GM12865 (cell line): ENCODE data around the gene CHAT.

ENCODE experiments used
- DNase-seq: peaks from one replicate; pipeline ENCODE4 v3.0.0; 2010; ENCODE audit warnings: low read depth
- H3K4me3 ChIP-seq: 2 replicates; pipeline ENCODE4 v1.5.1; 2011; ENCODE audit warnings: mild to moderate bottlenecking, low read depth, low read length, control low read depth
- TF ChIP-seq, protein P1 (sequence below): IDR thresholded peaks from 2 replicates; pipeline ENCODE4 v1.5.1; 2011; ENCODE audit warnings: low read length, control low read depth, low read depth, inconsistent platforms; ENCODE audit not compliant: insufficient read depth; ENCODE audit errors: missing control alignments

CHAT gene

DNA sequence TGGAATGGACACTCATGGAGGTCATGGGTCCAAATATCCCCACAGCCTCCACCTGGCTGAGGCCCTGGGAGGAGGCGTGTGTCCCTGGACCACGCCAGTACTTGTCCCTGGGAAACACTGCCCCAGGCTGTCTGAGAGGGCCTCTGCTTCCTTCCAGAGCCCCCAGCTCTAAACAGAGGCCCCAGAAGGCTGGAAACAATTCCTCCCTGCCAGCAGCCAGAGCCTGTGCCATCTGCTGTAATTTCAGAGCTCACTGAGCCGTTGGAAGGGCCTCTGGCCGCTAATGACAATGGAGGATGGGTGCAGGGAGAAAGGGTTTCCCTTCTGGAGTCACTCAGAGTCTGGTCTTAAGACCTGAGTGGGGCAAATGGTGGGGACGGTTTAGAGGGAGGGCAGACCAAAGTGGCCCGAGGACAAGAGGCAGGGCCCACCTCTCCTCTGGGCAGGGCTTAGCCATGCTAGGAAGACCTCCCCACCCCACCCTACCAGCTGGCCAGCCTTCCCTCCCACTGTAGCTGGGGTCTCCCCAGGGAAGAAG is 7.1 kb downstream of the CHAT start:
- no peak overlapping the region for H3K4me3 ChIP-seq
- DNase-seq = no peak
- TF ChIP-seq, protein P1, sequence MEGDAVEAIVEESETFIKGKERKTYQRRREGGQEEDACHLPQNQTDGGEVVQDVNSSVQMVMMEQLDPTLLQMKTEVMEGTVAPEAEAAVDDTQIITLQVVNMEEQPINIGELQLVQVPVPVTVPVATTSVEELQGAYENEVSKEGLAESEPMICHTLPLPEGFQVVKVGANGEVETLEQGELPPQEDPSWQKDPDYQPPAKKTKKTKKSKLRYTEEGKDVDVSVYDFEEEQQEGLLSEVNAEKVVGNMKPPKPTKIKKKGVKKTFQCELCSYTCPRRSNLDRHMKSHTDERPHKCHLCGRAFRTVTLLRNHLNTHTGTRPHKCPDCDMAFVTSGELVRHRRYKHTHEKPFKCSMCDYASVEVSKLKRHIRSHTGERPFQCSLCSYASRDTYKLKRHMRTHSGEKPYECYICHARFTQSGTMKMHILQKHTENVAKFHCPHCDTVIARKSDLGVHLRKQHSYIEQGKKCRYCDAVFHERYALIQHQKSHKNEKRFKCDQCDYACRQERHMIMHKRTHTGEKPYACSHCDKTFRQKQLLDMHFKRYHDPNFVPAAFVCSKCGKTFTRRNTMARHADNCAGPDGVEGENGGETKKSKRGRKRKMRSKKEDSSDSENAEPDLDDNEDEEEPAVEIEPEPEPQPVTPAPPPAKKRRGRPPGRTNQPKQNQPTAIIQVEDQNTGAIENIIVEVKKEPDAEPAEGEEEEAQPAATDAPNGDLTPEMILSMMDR = no peak

DNA sequence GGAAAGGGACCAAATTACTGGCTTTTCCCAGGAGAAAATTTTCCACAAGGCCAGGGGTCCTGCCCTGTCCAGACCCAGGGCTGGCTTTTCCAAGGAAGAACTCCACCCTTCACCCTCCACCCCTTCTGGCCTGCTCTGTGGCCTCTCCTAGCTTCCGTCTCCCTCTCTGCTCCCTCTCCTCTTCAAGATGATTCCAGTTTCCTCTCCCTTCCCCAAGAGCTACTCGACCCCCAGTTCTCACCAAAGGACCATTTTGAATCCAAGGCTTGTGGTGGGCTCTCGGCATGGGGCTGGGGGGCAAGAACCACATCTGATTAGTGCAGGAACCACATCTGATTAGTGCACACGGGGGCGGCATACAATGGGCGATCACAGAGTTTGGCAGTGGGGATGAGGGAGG is 7.7 kb downstream of the CHAT start:
- DNase-seq = no peak
- H3K4me3 ChIP-seq = no peak overlapping the region
- TF ChIP-seq, protein P1 = no peak

DNA sequence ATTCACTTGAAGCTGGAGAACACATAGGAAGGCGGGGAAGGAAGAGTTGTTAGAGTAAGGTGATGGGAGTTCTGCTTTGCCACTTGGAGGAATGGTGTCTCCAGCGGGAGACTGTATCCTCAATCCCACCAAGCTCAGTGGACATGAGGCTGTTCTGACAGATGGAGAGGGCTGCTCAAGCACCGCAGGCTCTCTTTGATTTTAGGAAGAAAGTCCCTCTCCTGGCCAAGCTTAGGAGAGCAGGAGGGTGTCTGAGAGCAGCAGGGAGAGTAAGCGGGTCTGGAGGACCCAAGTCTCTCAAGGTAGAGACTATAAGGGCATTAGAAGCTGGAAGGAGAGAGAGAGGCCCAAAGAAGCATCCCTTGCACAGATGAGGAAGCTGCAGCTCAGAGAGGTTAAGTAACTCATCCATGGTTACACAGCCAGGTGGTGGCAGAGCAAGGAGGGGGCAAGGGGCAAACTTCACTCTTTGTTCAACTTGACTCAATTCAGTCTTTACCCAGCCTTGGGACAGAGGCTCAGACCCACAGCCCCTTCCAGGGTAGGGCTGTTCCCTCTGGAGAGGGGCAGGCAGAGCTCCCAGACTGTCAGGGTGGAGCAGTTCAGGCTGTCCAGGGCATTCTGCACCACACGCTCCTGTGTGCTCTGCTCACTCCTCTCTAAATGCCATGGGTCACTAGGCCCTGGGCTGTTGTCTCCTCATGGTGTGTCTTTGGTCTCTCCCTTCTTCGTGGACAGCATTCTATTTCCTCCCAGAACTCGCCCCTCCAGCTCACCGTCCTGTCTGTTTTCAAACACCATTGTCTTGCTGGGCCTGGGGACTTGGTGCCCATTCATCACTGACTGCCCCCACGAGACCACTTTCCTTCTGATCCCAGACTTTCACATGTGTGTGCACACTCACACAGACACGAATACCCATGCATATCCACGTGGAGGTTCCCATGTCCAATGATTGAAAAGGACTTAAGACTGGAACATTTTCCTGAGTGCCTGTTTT is 8.9 kb downstream of the CHAT start:
- H3K4me3 ChIP-seq = no peak overlapping the region
- TF ChIP-seq, protein P1 = no peak
- no peak for DNase-seq

DNA sequence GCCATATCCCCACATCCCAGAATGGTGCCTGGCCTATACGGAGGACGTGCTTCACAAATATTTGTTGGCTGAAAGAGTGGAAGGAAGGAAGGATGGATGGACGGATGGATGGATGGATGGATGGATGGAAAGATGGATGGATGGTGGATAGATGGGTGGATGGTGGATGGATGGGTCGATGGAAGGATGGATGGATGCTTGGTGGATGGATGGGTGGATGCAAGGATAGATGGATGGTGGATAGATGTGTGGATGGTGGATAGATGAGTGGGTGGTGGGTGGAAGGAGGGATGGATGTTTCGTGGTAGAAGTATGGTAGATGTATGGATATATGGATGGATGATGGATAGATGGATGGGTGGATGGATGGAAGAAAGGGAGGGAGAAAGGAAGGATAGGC is 10.8 kb downstream of the CHAT start:
- TF ChIP-seq, protein P1 = no peak
- no peak overlapping the region for H3K4me3 ChIP-seq
- no peak for DNase-seq

DNA sequence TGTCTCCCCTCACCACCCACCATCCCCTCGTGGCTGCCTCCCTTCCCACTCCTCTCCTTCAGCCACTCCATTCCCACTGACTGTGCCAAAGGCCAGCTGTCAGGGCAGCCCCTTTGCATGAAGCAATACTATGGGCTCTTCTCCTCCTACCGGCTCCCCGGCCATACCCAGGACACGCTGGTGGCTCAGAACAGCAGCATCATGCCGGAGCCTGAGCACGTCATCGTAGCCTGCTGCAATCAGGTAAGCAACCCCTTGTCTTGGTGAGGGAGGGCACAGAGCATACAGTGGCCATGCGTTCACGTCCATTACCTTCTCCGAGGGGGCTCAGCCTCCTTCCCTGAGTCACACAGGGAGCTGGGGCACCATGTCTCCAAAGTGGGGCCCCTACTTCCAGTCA is 11.6 kb downstream of the CHAT start:
- TF ChIP-seq, protein P1 = no peak
- H3K4me3 ChIP-seq = no peak overlapping the region
- DNase-seq = no peak

DNA sequence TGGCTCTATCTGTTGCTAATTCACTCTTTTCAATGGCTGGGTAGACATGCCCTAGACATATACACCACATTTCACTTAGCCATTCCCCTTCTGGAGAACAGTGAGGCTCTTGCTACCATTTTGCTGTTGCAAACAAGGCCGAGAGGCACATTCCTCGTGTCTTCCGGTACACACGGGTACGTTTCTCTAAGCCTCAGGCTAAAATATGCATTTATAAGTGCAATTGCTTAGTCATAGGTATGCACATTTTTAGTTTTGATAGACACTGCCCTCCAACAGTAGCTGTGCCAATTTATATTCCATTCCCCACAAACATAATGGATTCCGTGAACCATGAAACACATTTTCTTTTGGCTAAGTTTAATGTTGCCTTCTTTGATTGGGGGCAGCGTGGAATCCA is 13.2 kb downstream of the CHAT start:
- TF ChIP-seq, protein P1 = no peak
- DNase-seq = no peak
- no peak overlapping the region for H3K4me3 ChIP-seq
